Kidney epithelial cell (primary cell): Measurements from ENCODE around the gene OR2A2. TPM values are rescaled to one million over a fixed set of nuclear protein-coding genes. Genes with fewer than 3 reads are reported as not detected.
"Not testable (repeated sequence)": the region's sequence is repeated elsewhere in the genome, so short reads cannot be mapped to it uniquely, and the experiment has no call there.

Experiments used
- DNase-seq: peaks from one replicate; pipeline ENCODE4 v3.0.0-alpha.2; 2010; ENCODE audit warnings: low read depth
- H3K27me3 ChIP-seq: 2 replicates; pipeline ENCODE4 v1.6.0; 2011; ENCODE audit warnings: low read length; ENCODE audit not compliant: control insufficient read depth, insufficient read depth
- H3K36me3 ChIP-seq: 2 replicates; pipeline ENCODE4 v1.5.1; 2011; ENCODE audit warnings: low read length; ENCODE audit not compliant: control insufficient read depth, insufficient read depth
- H3K4me3 ChIP-seq: 2 replicates; pipeline ENCODE4 v1.5.1; 2011; ENCODE audit warnings: low read depth, mild to moderate bottlenecking, control low read depth, low read length
- total RNA-seq: library from RNA; depleted of rRNA; stranded (reverse); fragments of >200 nt; gene quantifications from 2 replicates; pipeline ENCODE4 v1.2.3, GENCODE V29; 2015
- TF ChIP-seq, protein P1 (sequence below): IDR thresholded peaks from 2 replicates; pipeline ENCODE4 v1.5.1; 2011; ENCODE audit warnings: mild to moderate bottlenecking, moderate library complexity, low read length, control low read depth, inconsistent platforms; ENCODE audit not compliant: insufficient read depth, poor library complexity, severe bottlenecking

Gene OR2A2
- total RNA-seq, 1 donor from 2014 or later: not detected

DNA sequence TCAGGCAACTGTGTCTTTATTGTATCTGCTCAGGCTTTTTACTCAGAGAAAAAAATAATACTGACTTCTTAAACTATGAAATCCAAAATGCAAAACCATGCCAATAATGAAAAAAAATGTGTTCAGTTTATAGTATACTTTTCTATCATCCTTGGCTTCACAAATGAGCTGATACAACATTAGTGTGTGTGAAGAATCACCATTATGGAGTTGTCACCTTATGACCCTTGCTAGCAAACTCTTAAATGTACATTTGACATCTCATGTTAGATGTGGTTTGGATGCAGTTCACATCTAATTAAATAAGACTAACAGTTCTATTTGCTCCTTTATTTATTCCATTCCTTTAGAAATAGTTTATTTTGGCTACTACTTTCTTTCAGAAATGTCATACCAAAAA lies 4.2 kb upstream of the OR2A2 start:
- Histone ChIP-seq H3K27me3 (no peaks in the 10 kb centered on the region), H3K4me3 (no peak overlapping the region), H3K36me3 (no peaks in the 10 kb centered on the region)
- TF ChIP-seq, protein P1, sequence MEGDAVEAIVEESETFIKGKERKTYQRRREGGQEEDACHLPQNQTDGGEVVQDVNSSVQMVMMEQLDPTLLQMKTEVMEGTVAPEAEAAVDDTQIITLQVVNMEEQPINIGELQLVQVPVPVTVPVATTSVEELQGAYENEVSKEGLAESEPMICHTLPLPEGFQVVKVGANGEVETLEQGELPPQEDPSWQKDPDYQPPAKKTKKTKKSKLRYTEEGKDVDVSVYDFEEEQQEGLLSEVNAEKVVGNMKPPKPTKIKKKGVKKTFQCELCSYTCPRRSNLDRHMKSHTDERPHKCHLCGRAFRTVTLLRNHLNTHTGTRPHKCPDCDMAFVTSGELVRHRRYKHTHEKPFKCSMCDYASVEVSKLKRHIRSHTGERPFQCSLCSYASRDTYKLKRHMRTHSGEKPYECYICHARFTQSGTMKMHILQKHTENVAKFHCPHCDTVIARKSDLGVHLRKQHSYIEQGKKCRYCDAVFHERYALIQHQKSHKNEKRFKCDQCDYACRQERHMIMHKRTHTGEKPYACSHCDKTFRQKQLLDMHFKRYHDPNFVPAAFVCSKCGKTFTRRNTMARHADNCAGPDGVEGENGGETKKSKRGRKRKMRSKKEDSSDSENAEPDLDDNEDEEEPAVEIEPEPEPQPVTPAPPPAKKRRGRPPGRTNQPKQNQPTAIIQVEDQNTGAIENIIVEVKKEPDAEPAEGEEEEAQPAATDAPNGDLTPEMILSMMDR: no peak
- no peak for DNase-seq

DNA sequence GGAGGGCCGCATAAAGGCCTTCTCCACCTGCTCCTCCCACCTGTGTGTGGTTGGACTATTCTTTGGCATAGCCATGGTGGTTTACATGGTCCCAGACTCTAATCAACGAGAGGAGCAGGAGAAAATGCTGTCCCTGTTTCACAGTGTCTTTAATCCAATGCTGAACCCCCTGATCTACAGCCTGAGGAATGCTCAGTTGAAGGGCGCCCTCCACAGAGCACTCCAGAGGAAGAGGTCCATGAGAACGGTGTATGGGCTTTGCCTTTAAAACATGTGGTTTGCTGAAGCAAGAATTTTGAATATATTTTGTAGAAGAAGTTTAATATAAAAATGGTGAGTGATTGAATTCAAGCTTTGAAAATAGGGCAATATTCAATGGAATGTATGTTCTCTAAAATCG lies 889 bp downstream of the OR2A2 start:
- TF ChIP-seq, protein P1: no peak
- DNase-seq: no peak
- H3K4me3 ChIP-seq: no peak overlapping the region
- H3K36me3 ChIP-seq: no peaks in the 10 kb centered on the region
- H3K27me3 ChIP-seq: no peaks in the 10 kb centered on the region

- Histone ChIP-seq H3K36me3 (no peaks in the 10 kb centered on the region), H3K4me3 (no peak overlapping the region), H3K27me3 (no peaks in the 10 kb centered on the region)
- DNase-seq: no peak
- TF ChIP-seq, protein P1: no peak
Observed at GRCh38 chr7:144113651-144114050, 4.3 kb downstream of the OR2A2 start.

DNA sequence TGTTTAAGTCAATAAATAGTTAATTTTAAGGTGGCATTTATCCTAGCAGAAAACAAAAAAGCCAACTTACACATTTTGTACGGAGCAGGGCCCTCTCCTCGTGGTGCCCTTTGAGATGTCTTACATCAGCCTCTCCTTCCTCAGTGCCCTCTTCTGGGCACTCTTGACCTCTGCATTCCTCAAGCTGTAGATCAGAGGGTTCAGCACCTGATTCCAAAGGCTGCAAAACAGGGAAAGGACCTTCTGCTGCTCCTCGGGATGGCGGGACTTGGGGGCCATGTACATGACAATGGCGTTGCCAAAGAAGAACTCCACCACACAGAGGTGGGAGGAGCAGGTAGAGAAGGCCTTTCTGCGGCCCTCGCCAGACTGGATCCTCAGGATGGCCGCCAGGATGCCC lies 9.0 kb downstream of the OR2A2 start:
- DNase-seq: no peak
- Histone ChIP-seq H3K4me3 (no peak overlapping the region), H3K36me3 (no peaks in the 10 kb centered on the region), H3K27me3 (no peaks in the 10 kb centered on the region)
- TF ChIP-seq, protein P1: no peak

GRCh38 chr7:144122876-144123275 lies 13.5 kb downstream of the OR2A2 start, which contains the start of gene OR2A14:
OR2A14 (plus strand) TSS chr7:144123176; CDS start chr7:144129113, 5,937 bp downstream.
- H3K4me3 ChIP-seq: no peak within 1 kb of the TSS
- no peaks in the 10 kb centered on the region for H3K36me3 ChIP-seq
- TF ChIP-seq, protein P1: no peak
- no peak for DNase-seq
- no peaks in the 10 kb centered on the region for H3K27me3 ChIP-seq

GRCh38 chr7:144127714-144128334 lies 18.4 kb downstream of the OR2A2 start:
- Histone ChIP-seq H3K36me3 (no peaks in the 10 kb centered on the region), H3K4me3 (no peak overlapping the region), H3K27me3 (no peaks in the 10 kb centered on the region)
- peak; percentile 55 for DNase-seq
- TF ChIP-seq, protein P1: peak; percentile 95

- not testable (repeated sequence) for H3K27me3 ChIP-seq, H3K36me3 ChIP-seq, H3K4me3 ChIP-seq, DNase-seq
Observed at GRCh38 chr7:144129601-144130000, 20.2 kb downstream of the OR2A2 start.
